HepG2 (cell line): ENCODE measurements around the gene CFAP46.

ENCODE experiments used
- FOXK2 ChIP-seq: fragments of 450-650 bp; IDR thresholded peaks from 2 replicates; pipeline ENCODE4 v1.6.1; 2016
- JUNB ChIP-seq: sonication (generic); formaldehyde crosslinking; IDR thresholded peaks from 2 replicates; pipeline ENCODE4 v1.8.0; 2022; ENCODE audit warnings: missing genetic modification reagents, mild to moderate bottlenecking, borderline replicate concordance
- PLRG1 ChIP-seq: fragments of 450-650 bp; conservative IDR thresholded peaks from 2 replicates; pipeline ENCODE4 v1.6.1; 2016
- POLR2A ChIP-seq, 2 experiments: IDR thresholded peaks; 2 replicates each; pipeline ENCODE4 v1.6.1; 2011; ENCODE audit warnings: low read depth in 2 of 2, low read length in 2 of 2, mild to moderate bottlenecking in 1 of 2, moderate library complexity in 1 of 2; ENCODE audit not compliant: insufficient read depth in 1 of 2
- SOX5 ChIP-seq: IDR thresholded peaks from 2 replicates; pipeline ENCODE4 v1.6.1; 2016; ENCODE audit warnings: borderline replicate concordance
- ZFP36 ChIP-seq: fragments of 150-350 bp; IDR thresholded peaks from 2 replicates; pipeline ENCODE4 v1.6.1; 2018; ENCODE audit warnings: borderline replicate concordance, low read length, low read depth; ENCODE audit not compliant: partially characterized antibody
- ZNF430 ChIP-seq: sonication (generic); formaldehyde crosslinking; IDR thresholded peaks from 2 replicates; pipeline ENCODE4 v1.9.0; 2021; ENCODE audit warnings: mild to moderate bottlenecking, missing genetic modification reagents

DNA sequence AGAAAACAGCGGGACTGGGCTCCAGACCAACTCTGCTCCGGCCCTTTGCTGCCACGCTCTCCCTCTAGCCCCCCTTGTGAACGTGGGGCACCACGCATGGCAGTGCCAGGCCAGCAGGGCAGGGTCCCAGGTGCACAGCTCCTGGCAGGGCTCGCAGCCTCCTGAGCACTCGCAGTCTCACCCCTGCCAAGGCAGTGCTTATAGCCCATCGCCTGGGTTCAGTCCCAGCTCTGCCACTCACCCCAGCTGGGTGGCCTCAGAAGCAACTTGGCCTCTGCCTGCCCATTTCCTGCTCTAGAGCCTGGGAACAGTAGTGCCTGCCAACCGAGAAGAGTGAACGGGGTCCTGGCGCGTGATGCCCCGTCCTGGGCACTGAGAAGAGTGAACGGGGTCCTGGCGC lies 36.3 kb downstream of the CFAP46 start:
- TF ChIP-seq ZNF430 (no peak), SOX5 (CRISPR knock-in tag) (no peak), POLR2A (IDR thresholded peaks at IDR 0.05; ENCODE audit: insufficient read depth in 1 of 2, low read depth in 2 of 2, low read length in 2 of 2) (no peak), ZFP36 (no peak), PLRG1 (no peak), FOXK2 (no peak), JUNB (no peak)
